Head of caudate nucleus (tissue), 42 donors: ENCODE results near the gene PDZK1IP1.
"Not testable (repeated sequence)": the region's sequence is repeated elsewhere in the genome, so short reads cannot be mapped to it uniquely, and the experiment has no call there.

Experiments used
- DNase-seq, 42 donors: peaks; one replicate each; pipeline versions ENCODE4 v3.0.0 to v3.0.0-alpha.2; 2020 to 2021; ENCODE audit warnings: mixed read lengths in 7 of 42
- intact Hi-C: fragments of 100-400 bp; cut with DNase I; formaldehyde crosslinking; loops from one replicate; pipeline ENCODE4 v1.15.0; 2022

The PDZK1IP1 gene

DNA sequence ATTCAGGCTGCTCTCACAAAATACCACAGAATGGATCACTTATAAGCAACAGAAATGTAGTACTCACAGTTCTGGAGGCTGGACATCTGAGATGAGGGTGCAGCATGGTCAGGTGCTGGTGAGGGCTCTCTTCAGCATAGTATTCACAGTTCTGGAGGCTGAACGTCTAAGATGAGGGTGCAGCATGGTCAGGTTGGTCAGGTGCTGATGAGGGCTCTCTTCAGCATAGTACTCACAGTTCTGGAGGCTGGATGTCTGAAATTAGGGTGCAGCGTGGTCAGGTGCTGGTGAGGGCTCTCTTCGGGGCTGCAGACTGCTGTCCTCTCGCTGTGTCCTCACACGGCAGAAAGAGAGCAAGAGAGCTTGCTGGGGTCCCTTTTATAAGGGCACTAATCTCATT is 17.1 kb downstream of the PDZK1IP1 start:
- intact Hi-C loops, result no loop called here
- no peak for DNase-seq

GRCh38 chr1:47164552-47164951 is 25.3 kb downstream of the PDZK1IP1 start:
- DNase-seq, result no peak
- intact Hi-C loops, result no loop called here

GRCh38 chr1:47161298-47162040 is 28.4 kb downstream of the PDZK1IP1 start:
- DNase-seq, result no peak
- intact Hi-C loops, result no loop called here

- no peak for DNase-seq
- intact Hi-C loops, result no loop called here
Measured at GRCh38 chr1:47160716-47161115, 29.1 kb downstream of the PDZK1IP1 start.

GRCh38 chr1:47157957-47158356 is 31.9 kb downstream of the PDZK1IP1 start:
- DNase-seq, intact Hi-C loops: not testable (repeated sequence)

DNA sequence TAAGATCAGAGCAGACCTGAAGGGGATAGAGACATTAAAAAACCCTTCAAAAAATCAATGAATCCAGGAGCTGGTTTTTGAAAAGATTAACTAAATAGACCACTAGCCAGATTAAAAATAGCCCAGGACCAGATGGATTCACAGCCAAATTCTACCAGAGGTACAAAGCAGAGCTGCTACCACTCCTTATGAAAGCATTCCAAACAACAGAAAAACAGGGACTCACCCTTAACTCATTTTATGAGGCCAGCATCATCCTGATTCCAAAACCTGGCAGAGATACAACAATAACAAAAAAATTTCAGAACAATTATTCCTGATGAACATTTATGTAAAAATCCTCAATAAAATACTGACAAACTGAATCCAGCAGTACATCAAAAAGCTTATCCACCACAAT is 33.4 kb downstream of the PDZK1IP1 start:
- intact Hi-C loops, DNase-seq: not testable (repeated sequence)

DNA sequence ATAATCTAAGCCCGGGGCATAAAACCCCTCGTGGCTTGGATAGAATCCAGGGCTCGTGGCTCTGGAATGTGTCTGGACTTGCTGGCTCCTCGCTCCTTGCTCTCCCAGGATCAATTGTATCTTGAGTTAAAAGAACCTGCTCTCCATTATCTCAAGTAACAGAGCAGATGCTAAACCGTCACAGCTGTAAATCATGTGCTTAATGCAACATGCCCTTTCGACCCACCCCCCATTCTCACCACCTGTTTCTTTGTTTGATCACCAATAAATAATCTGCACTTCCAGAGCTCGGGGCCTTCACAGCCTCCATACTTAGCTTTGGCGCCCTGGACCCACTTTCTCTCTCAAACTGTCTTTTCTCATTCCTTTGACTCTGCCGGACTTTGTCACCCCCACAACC is 40.7 kb downstream of the PDZK1IP1 start:
- intact Hi-C loops, DNase-seq: not testable (repeated sequence)

DNA sequence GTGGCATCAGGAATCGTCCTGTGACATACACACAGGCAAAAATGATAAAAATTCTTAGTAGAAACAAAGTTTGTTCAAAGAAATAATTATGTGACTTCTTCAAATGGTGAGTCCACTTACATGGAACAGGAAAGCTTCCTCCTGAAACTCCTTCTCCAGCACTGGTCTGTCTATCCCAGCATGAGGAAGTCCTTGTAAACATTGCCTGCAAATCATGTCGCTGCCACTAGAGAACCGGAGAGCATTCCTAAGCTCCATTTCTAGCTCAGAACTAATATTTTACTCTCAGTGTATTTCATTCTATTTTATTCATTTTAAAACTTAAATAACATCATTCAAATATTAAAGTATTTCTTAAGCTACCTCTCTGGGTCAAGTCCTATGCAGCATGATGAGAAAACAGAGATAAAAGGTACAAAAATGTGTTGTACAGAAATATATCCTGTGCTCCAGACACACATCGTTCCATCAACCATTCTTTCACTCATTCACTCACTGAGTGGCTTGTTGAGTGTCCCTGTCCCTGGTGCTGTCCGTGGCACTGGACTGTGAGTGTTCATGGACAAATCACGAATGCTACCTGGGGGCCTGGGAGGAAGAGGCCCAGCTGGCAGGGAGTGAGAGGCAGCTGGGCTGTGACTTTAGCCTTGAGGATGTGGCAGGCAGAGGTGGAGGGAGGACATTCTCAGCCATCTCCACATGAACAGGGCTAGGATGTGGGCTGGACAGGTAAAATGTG is 42.6 kb downstream of the PDZK1IP1 start:
- no peak for DNase-seq
- intact Hi-C loops, result no loop called here

GRCh38 chr1:47146495-47146894 is 43.3 kb downstream of the PDZK1IP1 start:
- intact Hi-C loops, DNase-seq: not testable (repeated sequence)

DNA sequence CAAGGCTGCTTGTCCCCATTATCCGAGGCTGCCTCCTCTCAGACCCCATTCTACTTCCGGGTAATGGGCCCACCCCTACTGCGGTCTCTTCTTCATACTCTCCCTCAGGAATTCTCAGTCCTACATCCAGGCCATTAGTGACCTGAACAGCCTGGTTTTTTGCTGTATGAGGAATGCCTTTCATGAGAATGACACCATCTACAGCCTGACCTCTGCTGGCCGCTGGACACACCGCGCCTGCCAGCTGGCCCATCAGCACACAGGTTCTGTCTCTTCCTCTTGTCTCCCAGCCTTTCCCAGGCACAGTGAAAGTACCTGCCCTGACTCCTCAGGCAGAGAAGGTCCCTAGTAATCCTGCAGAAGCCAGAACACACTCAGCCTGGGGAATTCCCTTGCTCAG is 46.2 kb downstream of the PDZK1IP1 start:
- DNase-seq, intact Hi-C loops: not testable (repeated sequence)

DNA sequence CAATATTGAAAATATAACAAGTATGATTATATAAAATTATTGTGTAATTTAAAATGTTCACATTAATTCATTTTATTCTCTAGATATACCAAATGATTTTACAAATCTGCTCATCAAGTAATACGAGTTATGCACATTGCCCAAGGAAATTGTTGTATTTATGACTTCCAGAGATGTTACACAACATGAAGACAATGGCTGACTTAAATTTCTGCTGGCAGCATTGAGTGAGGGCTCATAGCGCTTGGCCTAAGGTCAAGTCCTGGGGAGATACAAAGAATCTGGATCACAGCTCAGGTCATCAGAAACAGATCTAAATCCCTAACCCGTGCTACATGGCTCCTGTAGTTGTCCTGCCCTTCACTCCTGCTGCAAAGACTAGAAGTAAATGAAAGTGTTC is 49.5 kb downstream of the PDZK1IP1 start:
- DNase-seq, intact Hi-C loops: not testable (repeated sequence)

DNA sequence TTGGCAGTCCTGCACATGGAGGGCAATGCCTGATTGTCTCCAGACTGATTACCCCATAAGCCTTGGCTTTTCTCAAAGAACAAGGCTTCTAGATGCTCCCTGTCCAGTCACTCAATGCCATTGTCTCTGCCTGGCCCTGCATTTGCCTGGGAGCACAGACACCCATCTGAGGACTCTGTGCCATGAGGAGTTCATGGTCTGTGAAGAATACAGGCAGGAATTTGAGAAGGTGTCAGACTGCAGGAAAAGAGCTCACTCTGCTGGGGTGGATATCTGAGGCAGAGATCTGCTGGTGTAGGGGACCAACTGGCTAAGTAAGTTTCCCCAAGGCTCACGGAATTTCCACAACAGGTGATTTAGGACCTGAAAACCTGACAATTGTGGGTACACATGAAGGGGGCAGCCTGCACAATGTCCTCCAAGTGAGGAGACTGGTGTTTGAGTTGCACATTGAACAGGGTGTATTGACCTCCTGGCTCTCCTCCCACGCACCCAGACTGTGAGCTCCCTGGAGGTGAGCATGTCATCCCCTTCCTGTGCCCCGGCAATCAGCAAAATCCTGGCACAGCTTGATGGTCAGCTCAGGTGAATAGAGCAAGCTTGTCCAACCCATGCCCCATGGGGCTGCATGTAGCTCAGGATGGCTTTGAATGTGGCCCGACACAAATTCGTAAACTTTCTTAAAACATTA is 51.8 kb downstream of the PDZK1IP1 start:
- intact Hi-C loops, result no loop called here
- DNase-seq, result no peak

GRCh38 chr1:47137198-47137597 is 52.6 kb downstream of the PDZK1IP1 start, which contains the start of gene CYP4A22:
Gene CYP4A22 (plus strand): TSS chr1:47137441. CDS start chr1:47137486, 45 bp downstream.
- DNase-seq, result no peak
- intact Hi-C loops, result no loop called here
